Caki2 (cell line): ENCODE data around the gene CNPY1. TPM values are rescaled to one million over a fixed set of nuclear protein-coding genes. Genes with fewer than 3 reads are reported as not detected.

ENCODE experiments used
- DNase-seq: peaks from one replicate; pipeline ENCODE4 v3.0.0-alpha.2; 2015; ENCODE audit warnings: low read depth
- in situ Hi-C: cut with HindIII; loops from 2 replicates; pipeline ENCODE4 v1.10.0; 2016; ENCODE audit warnings: low sequenced_read_pairs, low pct_unique_long_range_greater_than_20kb, mixed read lengths
- total RNA-seq: library from RNA; depleted of rRNA; stranded (reverse); fragments of >200 nt; shearing (Covaris generic); gene quantifications from 2 replicates; pipeline ENCODE4 v1.2.3, GENCODE V29; 2014; ENCODE audit warnings: low replicate concordance

The CNPY1 gene
- total RNA-seq, 1 experiment from 2014 or later = not detected

DNA sequence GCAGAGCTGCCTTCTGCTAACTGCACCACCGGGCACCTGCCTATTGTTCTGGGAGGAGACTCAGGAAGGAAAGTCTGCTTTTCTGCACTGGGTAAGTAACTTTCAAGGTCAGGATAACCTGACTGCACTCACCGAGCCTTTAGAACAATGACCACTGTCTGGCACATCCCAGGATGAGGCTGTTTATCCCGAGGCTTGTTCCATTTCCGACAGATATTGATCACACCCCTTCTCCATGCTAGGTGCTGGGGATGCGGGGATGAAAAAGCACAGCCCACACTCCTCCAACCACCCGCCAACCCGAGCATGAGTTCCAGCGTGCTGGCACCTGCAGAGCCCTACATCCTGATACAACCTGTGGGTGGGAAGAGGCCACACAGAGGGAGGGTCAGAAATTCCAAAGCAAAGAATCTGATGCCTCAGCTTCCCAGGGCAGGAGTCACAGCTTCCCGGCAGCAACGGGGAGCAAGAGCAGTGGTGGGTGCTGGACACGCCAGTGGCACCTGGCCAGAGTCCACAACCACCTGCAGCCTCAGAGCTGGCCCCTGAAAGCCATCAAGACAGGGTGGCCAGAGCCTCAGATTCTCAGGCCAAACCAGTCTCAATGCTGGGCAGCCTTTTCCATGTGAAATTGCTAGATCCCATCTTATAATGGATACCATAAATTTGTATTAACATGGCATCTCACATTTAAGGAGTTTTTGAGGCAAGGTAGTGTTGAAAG is 34.9 kb upstream of the CNPY1 start:
- in situ Hi-C loops = no loop called here
- DNase-seq = no peak

- DNase-seq = no peak
- in situ Hi-C loops = no loop called here
Observed at GRCh38 chr7:155580367-155580766, 34.0 kb upstream of the CNPY1 start.

DNA sequence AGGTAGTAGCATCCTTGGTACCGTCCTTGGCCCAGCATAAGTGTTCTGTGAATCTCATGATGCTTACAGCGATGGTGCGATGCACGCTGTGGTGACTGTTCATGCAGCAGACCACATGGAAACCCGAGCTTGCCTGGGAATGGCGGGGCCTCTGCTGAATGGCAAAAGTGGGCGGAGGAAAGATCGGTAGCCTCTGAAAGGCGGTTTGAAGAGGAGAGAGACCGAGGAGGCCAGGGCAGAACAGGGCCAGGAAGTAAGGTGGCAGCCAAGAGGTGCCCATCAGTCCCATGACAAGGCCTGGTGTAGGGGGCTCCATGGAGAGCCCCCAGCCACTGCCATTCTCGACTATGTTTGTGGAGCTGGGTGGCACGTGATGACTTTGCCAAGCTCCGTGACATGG is 33.2 kb upstream of the CNPY1 start:
- no peak for DNase-seq
- in situ Hi-C loops = no loop called here

DNA sequence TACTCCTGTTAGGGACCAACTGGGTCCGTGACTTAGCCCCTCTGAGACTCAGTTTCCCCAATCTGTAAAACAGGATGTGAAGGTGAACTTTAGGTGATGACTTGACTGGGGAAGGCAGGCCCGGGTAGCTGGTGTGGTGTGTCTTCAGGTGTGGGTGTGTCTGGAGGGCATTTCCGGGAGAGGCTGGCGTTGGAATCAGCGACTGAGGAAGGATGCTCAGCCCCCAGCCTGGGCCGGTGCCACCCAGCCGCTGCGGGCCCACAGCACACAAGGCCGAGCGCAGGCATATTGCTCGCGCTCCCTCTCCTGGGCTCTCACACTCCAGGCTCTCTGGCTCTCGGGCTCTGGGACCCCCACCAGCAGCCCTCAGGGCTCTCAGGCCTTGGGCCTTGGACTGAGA is 31.7 kb upstream of the CNPY1 start:
- DNase-seq = no peak
- in situ Hi-C loops = no loop called here

DNA sequence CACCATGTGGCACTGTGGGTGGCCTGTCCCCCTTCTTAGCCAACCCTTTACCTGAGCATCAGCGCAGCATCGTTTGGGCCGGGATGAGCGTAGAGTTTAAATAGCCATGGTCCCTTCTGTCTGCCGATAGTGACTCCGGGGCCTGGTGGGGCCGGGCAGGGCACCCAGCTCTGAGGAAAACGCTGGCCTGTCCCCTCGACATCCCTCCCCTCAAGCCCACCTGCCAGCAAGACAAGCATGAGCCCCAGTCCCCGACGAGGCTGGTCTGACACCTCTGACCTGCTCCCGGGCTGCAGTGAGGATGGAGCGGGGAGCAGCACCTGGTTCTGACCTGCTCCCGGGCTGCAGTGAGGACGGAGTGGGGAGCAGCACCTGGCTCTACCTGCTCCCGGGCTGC is 31.1 kb upstream of the CNPY1 start:
- in situ Hi-C loops = no loop called here
- DNase-seq = no peak

DNA sequence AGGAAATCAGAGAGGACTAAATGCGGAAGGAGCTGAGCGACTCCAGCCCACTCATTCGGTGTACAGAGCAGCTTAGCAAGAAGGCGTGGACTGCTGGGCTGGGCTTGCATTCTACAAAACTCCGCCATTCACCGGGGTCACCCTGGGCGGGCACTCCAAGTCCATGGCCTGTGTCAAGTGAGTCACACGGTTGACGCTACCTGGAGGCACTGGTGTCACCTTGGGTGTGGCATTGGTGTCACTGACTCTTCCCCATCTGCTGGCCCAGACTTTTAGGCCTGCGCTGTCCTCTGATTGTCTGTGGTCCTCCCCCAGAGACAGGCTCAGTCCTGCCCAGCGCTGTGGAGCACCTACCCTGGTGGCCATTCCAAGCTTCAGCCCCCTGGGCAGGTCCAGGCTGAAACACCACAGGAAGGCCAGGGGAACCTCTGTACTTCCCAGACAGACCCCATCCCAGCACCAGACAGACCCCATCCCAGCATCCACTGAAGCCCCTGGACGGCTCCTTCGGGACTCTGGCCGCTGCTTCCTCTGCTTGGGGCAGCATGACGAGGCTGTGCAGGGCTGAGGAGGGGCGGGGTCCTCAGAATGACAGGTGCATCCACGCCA is 30.6 kb upstream of the CNPY1 start:
- DNase-seq = peak; percentile 8
- in situ Hi-C loops = no loop called here

DNA sequence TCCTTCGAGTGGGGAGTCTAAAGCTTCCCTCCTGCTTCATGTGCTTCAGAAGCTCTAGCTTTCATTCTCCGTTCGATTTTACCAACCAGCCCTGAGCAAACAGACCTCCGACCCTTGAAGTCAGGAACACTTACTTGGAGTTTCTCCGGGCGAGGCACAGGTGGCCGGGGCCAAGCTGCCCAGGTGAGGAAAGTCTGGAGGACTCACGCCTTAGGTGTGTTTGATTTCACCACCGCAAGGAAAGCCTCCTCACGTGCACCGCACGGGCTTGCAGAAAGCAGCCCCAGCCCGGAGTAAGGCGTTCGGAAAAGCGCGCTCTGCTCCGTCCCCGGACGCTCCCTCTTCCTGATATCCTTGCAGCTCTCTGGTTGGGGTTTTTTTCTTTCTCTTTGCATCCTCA is 30.1 kb upstream of the CNPY1 start:
- in situ Hi-C loops = no loop called here

DNA sequence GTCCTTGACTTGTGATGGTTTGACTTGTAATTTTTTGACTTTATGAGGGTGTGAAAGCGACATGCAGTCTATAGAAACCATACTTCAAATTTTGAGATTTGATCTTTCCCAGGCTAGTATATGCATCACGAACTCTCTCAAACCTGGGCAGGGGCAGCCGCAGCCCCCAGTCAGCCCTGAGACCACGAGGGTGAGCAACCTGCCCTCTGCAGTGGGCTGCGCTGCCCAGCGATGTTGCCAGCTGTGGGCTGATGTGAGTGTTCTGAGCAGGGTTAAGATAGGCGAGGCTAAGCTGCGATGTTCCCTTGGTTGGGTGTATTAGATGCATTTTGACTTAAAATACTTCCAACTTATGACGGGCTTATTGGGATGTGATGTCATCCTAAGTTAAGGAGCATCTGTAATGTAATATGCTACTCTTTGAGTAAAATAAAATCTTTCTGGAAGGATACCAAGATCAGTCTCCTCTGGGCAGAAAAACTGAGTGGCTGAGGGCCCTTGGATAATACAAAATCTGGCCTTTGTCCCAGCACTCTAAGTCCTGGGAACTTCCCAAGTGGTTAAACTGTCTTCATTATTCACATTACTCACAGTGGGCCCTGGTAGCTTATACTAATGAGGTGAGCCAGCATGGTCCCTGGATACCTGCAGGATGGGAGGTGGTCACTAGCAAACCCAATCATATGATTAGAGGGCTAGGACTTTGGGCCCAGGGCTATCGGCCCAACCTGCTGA is 28.4 kb upstream of the CNPY1 start:
- in situ Hi-C loops = no loop called here
- DNase-seq = no peak

More for the DNA sequence above, 30.1 kb upstream of the CNPY1 start:
- DNase-seq = no peak

DNA sequence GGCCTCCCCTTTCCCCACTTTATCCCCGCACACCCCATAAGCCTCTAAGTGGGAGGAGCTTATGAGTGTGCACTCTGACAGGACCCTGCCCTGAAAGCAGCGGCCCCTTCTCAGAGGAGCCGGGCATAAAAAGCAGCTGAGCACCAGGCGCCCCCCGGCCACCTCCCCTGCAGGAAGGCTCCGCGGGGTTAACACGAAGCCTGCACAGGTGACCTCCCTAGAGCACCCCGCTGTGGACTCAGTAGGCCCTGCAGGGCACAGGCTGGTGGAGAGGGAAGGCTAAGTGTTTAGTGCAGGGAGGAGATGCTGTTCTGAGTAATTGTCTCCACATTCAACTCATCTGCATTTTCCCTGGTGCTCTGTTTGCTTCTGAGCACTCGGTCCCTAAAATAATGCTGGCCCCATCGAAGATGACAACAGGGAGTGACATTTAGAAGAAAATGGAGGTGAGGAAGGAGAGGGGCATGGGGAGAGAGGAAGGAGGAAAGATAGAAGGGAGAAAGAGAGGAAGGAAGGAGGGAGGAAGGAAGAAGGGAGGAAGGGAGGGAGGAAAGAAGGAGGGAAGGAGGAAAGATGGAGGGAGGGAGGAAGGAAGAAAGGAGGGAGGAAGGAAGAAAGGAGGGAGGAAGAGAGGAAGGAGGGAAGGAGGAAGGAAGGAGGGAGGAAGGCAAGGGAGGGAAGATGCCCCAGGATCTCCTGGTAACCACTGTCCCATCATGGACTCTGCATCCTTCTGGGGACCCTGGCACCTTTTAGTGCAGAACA is 25.4 kb upstream of the CNPY1 start:
- DNase-seq = no peak
- in situ Hi-C loops = no loop called here

GRCh38 chr7:155570991-155571390 is 24.6 kb upstream of the CNPY1 start:
- DNase-seq = no peak
- in situ Hi-C loops = no loop called here

DNA sequence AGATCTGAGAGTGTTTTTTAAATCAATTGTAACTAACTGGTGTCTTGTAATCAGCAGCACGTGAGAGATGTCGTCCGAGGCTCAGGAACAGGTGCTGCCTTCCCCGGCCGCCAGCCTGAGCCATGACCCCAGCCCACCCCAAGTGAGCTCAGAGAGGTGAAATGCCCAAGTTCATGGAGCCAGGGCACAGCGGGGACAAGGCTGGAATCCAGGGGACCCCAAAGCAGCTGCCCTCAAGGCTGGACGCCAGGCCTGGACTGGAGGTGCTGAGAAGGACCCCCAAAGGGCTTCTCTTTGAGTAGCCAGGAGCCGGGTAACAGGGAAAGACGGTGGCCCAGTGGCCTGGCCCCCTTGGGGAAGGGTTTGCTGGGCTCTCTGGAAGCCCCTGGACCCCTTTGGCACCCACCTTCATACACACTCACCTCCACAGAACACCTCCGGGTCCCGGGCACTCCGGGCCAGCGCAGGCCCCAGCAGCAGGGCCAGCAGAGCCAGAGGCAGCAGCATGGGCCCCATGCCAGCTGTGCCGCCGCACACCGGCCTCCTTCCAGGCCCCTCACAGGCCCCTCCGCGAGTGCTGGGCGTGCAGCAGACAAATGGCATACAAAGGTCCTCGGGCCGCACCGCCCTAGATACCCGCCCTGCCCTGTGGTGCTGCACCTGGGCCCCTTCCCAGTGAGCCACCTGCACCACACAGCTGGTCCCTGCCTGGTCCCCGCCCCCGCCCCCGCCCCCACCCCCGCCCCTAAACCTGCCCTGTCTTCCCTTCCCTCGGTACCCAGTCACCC is 24.0 kb upstream of the CNPY1 start:
- no peak for DNase-seq
- in situ Hi-C loops = no loop called here

GRCh38 chr7:155569681-155570080 is 23.3 kb upstream of the CNPY1 start:
- in situ Hi-C loops = no loop called here
- no peak for DNase-seq

DNA sequence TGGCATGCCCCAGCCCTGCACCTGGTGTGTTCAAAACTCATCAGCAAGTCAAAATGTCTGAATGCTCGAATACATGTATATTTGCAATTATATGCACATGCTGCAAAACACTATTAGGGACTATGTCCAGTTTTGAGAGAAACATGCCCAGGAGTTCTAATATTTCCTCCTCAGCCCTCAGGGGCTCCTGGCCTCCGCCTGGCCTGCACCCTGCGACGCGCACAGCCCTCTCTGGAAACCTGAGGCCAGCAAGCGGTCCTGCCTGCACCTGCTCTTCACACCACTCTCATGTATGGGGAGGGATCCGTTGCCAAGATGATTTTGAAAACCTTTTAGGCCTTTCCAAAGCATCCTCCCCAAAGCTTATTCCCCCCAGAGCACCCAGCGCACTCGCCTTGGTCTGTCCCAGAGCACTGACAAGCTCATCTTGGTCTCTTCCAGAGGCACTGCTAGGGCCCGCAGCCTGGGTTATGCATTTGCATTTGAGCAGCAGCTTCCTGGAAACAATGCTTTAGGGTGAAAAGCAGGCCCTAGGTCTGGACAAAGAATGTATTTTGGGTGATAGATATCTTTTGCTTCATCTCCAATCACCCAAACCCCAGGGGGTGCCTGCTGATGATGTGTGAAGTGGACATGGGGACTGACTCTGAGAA is 22.6 kb upstream of the CNPY1 start:
- no peak for DNase-seq
- in situ Hi-C loops = no loop called here

- DNase-seq = no peak
- in situ Hi-C loops = no loop called here
Observed at GRCh38 chr7:155568333-155568660, 21.9 kb upstream of the CNPY1 start.

DNA sequence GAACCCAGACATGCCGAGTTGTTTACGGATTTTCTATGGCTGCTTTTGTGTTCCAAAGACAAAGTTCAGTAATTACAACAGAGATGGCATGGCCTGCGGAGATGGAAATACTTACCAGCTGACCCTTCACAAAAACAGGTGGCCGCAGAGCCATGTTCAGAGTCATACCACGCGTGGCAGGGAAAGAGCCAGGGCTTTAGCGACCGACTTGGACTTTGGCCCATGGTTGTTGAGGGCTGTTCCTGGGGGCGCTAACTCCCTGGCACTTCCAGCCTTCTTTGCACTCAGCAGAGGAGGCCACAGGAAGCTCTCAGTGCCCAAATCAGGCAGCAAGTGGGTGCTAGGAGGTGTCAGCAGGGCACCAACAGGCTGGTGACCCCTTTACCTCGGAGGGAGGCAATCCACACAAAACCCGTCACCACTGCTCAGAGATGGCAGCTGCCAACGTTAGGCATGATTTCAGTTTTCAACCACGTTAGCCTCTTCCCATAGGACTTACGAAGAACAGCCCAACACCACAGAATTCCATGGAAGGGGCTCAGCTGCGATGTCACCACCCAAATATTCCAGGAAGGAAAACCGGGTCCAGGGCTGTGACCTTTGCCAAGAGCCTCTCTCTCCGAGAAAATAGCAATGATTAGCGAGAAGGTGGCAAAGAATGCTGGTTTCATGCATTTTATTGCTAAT is 21.4 kb upstream of the CNPY1 start:
- DNase-seq = no peak
- in situ Hi-C loops = no loop called here

DNA sequence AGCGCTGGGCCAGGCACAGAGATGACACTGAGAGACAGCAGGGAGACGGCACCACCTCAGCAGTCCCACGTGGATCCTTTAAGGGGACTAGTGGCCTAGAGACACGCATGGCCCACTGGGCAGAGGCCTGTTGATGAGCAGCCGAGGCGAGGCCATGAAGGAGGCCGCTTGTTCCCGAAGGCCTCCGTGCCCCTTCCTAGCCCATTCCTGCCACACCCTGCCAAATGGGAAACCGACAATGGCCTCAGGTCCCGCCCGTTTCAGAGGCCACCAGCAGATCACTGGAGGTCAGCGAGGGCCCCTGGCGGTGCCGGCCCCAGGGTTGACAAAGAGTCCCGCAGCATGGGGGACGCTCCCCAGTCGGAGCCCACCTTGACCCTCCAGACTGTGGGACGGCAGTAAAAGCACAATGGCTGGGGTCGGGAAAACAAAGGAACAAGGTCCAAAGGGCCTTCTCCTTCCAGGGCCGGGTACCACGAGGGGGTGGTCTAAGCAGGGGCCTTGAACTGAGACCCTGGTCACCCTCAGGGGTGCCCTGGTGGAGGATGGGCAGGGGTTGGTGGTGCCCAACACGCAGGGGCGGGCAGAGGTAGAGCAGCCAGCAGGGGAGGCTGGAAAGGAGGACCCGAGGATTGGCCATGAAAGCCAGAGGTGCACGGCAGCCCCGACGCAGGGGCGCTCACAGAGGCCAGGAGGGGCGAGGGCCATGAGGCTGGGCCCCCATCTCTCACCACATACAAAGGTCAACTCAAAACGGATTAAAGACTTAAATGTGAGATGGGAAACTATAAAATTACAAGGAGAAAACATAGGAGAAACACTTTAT is 19.9 kb upstream of the CNPY1 start:
- in situ Hi-C loops = no loop called here
- DNase-seq = no peak

DNA sequence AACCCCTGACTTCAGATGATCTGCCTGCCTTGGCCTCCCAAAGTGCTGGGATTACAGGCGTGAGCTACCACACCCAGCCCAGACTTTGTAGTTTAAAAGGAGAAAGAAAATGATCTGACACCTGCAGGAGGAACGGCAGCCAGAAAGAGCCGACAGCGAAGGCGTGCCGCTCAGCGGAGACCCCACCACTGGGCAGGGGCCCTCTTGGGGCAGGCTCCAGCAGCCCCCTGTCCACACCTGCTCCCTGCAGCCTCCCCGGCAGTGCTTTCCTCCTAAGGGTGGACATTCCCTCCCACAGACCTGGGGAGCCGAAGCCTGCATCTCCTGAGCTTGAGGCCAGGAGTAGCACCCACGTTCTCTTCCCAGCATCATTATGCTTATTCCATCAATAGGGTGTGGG is 19.2 kb upstream of the CNPY1 start:
- in situ Hi-C loops = no loop called here

More for the DNA sequence above, 19.2 kb upstream of the CNPY1 start:
- no peak for DNase-seq
